ENCODE results near the gene PIGK.

DNA sequence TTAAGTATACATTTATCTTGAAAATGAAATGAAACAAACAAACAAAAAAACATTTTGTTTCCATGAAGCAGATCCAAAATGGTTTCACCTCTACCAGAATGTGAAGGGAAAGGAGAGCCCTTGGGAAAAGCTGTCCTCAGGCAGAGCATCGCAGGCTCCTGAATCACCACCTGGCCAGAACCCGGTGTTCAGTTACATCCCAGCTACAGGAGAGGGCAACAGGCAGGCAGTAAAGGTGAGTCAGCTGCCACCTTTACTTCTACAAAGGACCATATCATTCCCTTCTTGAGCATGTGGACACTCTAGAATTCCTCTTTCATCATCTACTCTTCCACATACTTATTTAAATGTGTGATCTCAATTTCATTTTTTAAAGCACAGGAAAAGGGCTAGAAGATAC is 151.2 kb downstream of the PIGK start:
- TF ChIP-seq POLR2A (IDR thresholded peaks at IDR 0.05), result no peak
- TF ChIP-seq, protein P1, sequence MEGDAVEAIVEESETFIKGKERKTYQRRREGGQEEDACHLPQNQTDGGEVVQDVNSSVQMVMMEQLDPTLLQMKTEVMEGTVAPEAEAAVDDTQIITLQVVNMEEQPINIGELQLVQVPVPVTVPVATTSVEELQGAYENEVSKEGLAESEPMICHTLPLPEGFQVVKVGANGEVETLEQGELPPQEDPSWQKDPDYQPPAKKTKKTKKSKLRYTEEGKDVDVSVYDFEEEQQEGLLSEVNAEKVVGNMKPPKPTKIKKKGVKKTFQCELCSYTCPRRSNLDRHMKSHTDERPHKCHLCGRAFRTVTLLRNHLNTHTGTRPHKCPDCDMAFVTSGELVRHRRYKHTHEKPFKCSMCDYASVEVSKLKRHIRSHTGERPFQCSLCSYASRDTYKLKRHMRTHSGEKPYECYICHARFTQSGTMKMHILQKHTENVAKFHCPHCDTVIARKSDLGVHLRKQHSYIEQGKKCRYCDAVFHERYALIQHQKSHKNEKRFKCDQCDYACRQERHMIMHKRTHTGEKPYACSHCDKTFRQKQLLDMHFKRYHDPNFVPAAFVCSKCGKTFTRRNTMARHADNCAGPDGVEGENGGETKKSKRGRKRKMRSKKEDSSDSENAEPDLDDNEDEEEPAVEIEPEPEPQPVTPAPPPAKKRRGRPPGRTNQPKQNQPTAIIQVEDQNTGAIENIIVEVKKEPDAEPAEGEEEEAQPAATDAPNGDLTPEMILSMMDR (IDR thresholded peaks at IDR 0.05 in 8 of 11, conservative IDR thresholded peaks at IDR 0.05 in 3 of 11), result no peak
